Liver (tissue), 3 donors: ENCODE data around the gene CCDC74A.
"Not testable (repeated sequence)": the region's sequence is repeated elsewhere in the genome, so short reads cannot be mapped to it uniquely, and the experiment has no call there.

Experiments
- ATF3 ChIP-seq: IDR thresholded peaks from 2 replicates; pipeline ENCODE4 v1.6.1; 2016; ENCODE audit warnings: antibody characterized with exemption
- CTCF ChIP-seq: fragments of 150-350 bp; IDR thresholded peaks from 2 replicates; pipeline ENCODE4 v1.5.1; 2017; ENCODE audit warnings: improper control_type of control experiment, low read depth, low read length; ENCODE audit not compliant: missing input control
- MAX ChIP-seq: IDR thresholded peaks from 2 replicates; pipeline ENCODE4 v1.6.1; 2016; ENCODE audit warnings: antibody characterized with exemption
- REST ChIP-seq: IDR thresholded peaks from 2 replicates; pipeline ENCODE4 v1.6.1; 2016; ENCODE audit warnings: antibody characterized with exemption, mild to moderate bottlenecking
- RXRA ChIP-seq, 2 donors: IDR thresholded peaks; 2 replicates each; pipeline ENCODE4 v1.6.1; 2017 to 2018; ENCODE audit warnings: antibody characterized with exemption in 2 of 2, mild to moderate bottlenecking in 1 of 2
- YY1 ChIP-seq: IDR thresholded peaks from 2 replicates; pipeline ENCODE4 v1.6.1; 2016; ENCODE audit warnings: antibody characterized with exemption, mild to moderate bottlenecking
- ZBTB33 ChIP-seq: IDR thresholded peaks from 2 replicates; pipeline ENCODE4 v1.6.1; 2016; ENCODE audit warnings: antibody characterized with exemption
- donor health status: healthy.
- donor health status: healthy.

GRCh38 chr2:131511291-131511968 is 16.3 kb upstream of the CCDC74A start:
- TF ChIP-seq YY1; CTCF; REST; ZBTB33; ATF3; RXRA (IDR thresholded peaks at IDR 0.05); MAX: not testable (repeated sequence)
